Measurements from ENCODE around the gene MS4A13.
"Not testable (repeated sequence)": the region's sequence is repeated elsewhere in the genome, so short reads cannot be mapped to it uniquely, and the experiment has no call there.

The MS4A13 gene

DNA sequence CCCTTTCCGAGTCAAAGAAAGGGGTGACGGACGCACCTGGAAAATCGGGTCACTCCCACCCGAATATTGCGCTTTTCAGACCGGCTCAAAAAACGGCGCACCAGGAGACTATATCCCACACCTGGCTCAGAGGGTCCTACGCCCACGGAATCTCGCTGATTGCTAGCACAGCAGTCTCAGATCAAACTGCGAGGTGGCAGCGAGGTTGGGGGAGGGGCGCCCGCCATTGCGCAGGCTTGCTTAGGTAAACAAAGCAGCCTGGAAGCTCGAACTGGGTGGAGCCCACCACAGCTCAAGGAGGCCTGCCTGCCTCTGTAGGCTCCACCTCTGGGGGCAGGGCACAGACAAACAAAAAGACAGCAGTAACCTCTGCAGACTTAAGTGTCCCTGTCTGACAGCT, 17.2 kb downstream of the MS4A13 start:
- DNase-seq = not testable (repeated sequence)

DNA sequence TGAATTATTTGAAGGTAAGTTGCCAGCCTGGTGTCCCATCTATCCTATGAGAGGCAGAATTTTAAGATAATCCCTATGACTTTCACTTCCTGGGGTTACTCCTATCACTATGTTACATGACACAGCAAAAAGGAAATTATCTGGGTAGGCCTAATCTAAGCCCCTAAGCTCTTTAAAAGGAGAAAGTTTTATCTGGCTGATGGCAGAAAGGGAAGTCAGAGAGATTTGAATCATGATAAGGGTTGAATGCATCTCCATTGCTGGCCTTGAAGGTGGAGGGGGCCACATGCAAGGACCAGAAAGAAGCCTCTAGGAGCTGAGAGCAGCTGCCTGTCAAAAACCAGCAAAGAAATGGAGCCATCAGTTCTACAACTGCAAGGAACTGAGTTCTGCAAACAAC, 23.4 kb downstream of the MS4A13 start:
- not testable (repeated sequence) for DNase-seq

DNA sequence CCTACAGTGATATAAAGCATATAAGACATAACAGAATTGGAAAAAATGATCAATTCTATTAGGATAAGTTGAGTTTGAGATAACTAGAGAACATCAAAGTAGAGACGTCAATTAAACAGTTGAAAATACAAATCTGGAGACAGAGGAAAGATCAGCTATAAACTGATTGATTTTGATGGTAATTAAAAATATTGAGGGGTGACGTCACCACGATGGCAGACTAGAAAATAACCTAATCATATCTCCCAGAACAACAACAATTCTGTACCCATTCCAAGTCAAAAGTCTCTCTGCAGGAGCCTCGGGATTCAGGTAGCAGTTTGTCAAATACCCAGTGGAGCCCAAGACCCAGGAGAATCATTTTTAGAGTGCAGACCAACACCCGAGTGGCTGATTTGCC, 28.9 kb downstream of the MS4A13 start:
- no peak for DNase-seq

DNA sequence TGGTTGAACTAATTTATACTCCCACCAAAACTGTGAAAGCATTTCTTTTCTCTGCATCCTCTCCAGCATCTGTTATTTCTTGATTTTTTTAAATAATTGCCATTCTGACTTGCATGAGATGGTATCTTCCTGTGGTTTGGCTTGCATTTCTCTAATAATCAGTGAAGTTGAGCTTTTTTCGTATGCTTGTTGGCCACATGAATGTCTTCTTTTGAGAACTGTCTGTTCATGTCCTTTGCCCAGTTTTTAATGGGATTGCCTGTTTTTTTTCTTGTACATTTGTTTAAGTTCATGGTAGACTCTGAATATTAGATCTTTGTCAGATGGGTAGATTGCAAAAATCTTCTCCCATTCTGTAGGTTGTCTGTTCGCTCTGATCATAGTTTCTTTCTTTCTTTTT, 46.1 kb downstream of the MS4A13 start:
- DNase-seq = no peak

DNA sequence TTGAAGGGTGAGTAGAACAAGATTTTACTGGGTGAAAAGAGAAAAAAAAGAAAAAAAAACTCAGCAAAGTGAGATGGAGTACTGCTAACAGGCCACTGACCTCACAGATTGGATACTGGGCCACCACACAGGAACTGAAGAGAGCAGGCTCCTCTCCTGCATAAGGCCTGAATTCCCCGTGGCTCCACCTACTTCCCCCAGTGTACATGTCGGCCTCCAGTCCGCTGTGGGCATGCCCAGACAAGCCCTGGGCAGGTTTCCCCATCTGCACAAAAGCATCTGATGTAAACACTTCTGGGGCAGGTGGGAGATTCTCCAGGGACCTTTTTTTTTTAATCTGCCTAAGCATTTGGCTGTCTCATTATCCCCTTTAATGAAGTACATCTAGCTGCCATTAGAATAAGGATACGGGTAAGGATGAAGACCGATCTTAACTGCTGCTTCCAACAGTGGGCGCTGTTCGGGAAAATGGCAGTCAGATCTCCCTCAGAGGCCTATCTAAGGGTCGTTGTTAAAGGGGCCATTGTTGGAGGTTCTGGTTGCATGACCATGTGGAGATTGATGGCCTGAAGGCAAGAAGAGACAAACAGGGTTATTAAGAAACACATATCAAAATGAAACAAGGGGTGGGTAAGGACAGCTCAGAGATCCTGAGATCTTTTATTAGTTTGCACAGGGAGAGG, 48.5 kb downstream of the MS4A13 start:
- no peak for DNase-seq

DNA sequence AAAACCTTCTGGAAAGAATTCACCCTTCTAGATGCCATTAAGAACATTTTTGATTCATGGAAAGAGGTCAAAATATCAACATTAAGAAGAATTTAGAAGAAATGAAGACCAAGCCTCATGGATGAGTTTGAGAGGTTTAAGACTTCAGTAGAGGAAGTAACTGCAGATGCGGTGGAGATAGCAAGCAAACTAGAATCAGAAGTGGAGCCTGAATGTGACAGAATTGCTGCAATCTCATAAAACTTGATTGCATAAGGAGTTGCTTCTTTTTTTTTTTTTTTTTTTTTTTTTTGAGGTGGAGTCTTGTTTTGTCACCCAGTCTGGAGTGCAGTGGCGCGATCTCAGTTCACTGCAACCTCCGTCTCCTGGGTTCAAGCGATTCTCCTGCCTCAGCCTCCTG, 51.6 kb downstream of the MS4A13 start:
- no peak for DNase-seq

DNA sequence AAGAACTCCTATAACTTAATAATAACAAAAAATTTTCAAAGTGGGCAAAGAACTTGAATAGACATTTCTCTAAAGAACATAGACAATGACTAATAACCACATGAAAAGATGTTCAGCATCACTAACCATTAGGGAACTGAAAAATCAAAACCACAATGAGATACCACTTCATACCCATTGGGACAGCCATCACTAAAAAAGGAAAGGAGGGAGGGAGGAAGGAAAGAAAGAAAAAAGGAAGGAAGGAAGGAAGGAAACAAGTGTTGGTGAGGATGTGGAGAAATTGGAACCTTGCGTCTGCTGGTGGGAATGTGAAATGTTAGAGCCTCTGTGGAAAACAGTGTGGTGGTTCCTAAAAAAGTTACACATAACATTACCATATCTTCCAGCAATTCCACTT, 55.8 kb downstream of the MS4A13 start:
- no peak for DNase-seq

DNA sequence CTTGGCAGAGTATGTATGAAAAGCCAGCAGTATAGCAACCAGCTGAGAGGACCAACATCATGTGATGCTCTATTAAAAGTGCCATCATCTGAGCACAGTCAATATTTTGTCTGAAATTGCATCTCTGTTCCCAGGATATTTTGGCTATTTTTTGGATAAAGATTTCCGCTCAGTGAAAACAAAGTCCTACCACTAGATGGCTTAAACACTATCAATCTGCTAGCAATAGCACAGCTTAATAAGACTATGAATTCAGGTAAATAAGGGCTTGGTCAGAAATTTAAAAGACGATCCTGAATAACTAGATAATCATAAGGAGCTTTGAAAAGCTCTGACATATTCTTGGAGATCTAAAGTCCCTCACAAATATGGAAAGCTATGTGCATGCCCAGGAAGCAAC, 74.4 kb downstream of the MS4A13 start:
- no peak for DNase-seq

Data from activated effector memory CD4-positive, alpha-beta T cell treated with anti-CD3 and anti-CD28 coated beads, Interleukin-2, amount 50 U/mL, for 16 hours (primary cell).